DMS 273 treated with DMSO at 0.1 percent for 48 hours (cell line): ENCODE results near the gene SHBG.
"Not testable (repeated sequence)": the region's sequence is repeated elsewhere in the genome, so short reads cannot be mapped to it uniquely, and the experiment has no call there.

Source experiments
- DNase-seq: peaks from one replicate; lab custom pipeline; 2025; lab: John Stamatoyannopoulos, UW

The SHBG gene

GRCh38 chr17:7612294-7612640 lies 17.7 kb upstream of the SHBG start:
- DNase-seq: no peak

- DNase-seq: no peak
Observed at GRCh38 chr17:7613769-7614424, 16.0 kb upstream of the SHBG start.

GRCh38 chr17:7614425-7615264 lies 15.3 kb upstream of the SHBG start, which contains the start of gene FXR2:
Gene FXR2, minus strand, starts transcription at chr17:7614897. Its CDS starts 365 bp downstream, at chr17:7614532.
- peak; percentile 97 for DNase-seq

GRCh38 chr17:7615265-7615747 lies 14.6 kb upstream of the SHBG start:
- DNase-seq: no peak

- no peak for DNase-seq
Observed at GRCh38 chr17:7618608-7619007, 11.3 kb upstream of the SHBG start.

GRCh38 chr17:7620835-7621234 lies 9.1 kb upstream of the SHBG start:
- DNase-seq: no peak

GRCh38 chr17:7623661-7624060 lies 6.3 kb upstream of the SHBG start:
- DNase-seq: no peak

GRCh38 chr17:7625749-7626148 lies 4.2 kb upstream of the SHBG start:
- not testable (repeated sequence) for DNase-seq

GRCh38 chr17:7626307-7626706 lies 3.6 kb upstream of the SHBG start:
- no peak for DNase-seq

- DNase-seq: no peak
Observed at GRCh38 chr17:7626956-7627249, 3.0 kb upstream of the SHBG start.

- peak; percentile 77 for DNase-seq
Observed at GRCh38 chr17:7627250-7628121, 2.4 kb upstream of the SHBG start, which contains the start of gene SAT2. Gene SAT2, minus strand, starts transcription at chr17:7627821. Its CDS starts 186 bp downstream, at chr17:7627635.

GRCh38 chr17:7631398-7632380 lies 1.8 kb downstream of the SHBG start:
- no peak for DNase-seq

GRCh38 chr17:7632492-7632894 lies 2.6 kb downstream of the SHBG start:
- DNase-seq: no peak

GRCh38 chr17:7633093-7633492 lies 3.2 kb downstream of the SHBG start:
- DNase-seq: no peak

GRCh38 chr17:7634384-7634783 lies 4.4 kb downstream of the SHBG start:
- DNase-seq: no peak

GRCh38 chr17:7636163-7636562 lies 6.2 kb downstream of the SHBG start:
- DNase-seq: no peak

- DNase-seq: no peak
Observed at GRCh38 chr17:7640783-7641182, 10.8 kb downstream of the SHBG start.

GRCh38 chr17:7641635-7642034 lies 11.7 kb downstream of the SHBG start:
- DNase-seq: not testable (repeated sequence)

GRCh38 chr17:7644775-7645174 lies 14.8 kb downstream of the SHBG start:
- no peak for DNase-seq

- no peak for DNase-seq
Observed at GRCh38 chr17:7646457-7646856, 16.5 kb downstream of the SHBG start.

GRCh38 chr17:7647018-7647417 lies 17.1 kb downstream of the SHBG start:
- DNase-seq: no peak
